Suprapubic skin (tissue), 4 donors: ENCODE data around the gene EIF4E1B. TPM values are rescaled to one million over a fixed set of nuclear protein-coding genes. Genes with fewer than 3 reads are reported as not detected.
"Not testable (repeated sequence)": the region's sequence is repeated elsewhere in the genome, so short reads cannot be mapped to it uniquely, and the experiment has no call there.

Experiments used
- DNase-seq, 2 donors: peaks; one replicate each; pipeline ENCODE4 v3.0.0-alpha.2; 2019; ENCODE audit warnings: low spot score in 2 of 2
- H3K27ac ChIP-seq: fragments of 200-600 bp; sonication (generic); one replicate; pipeline ENCODE4 v1.5.1; 2019
- H3K27me3 ChIP-seq: fragments of 200-600 bp; sonication (generic); one replicate; pipeline ENCODE4 v1.5.1; 2019
- H3K36me3 ChIP-seq: fragments of 200-600 bp; sonication (generic); one replicate; pipeline ENCODE4 v1.5.1; 2019
- H3K4me1 ChIP-seq: fragments of 200-600 bp; sonication (generic); one replicate; pipeline ENCODE4 v1.5.1; 2019
- H3K4me3 ChIP-seq: fragments of 200-600 bp; sonication (generic); one replicate; pipeline ENCODE4 v1.5.1; 2019; ENCODE audit warnings: mild to moderate bottlenecking
- H3K9me3 ChIP-seq: fragments of 200-600 bp; sonication (generic); one replicate; pipeline ENCODE4 v1.5.1; 2019
- EP300 ChIP-seq: sonication (generic); formaldehyde crosslinking; IDR thresholded peaks from one replicate; pipeline ENCODE4 v1.6.1; 2017; ENCODE audit warnings: antibody characterized with exemption
- POLR2A ChIP-seq, 2 donors: fragments of 450-650 bp; IDR thresholded peaks; one replicate each; pipeline ENCODE4 v1.6.1; 2017; ENCODE audit warnings: antibody characterized with exemption in 2 of 2, mild to moderate bottlenecking in 2 of 2, moderate library complexity in 2 of 2
- POLR2AphosphoS5 ChIP-seq, 3 donors: sonication (generic); formaldehyde crosslinking; IDR thresholded peaks; one replicate each; pipeline ENCODE4 v1.6.1; 2017; ENCODE audit warnings: antibody characterized with exemption in 3 of 3
- WGBS: methylation state at CpG from one replicate; pipeline ENCODE4 v1.1.5; 2018; 5-methylcytosine and 5-hydroxymethylcytosine counted together
- total RNA-seq, 4 donors: library from RNA; depleted of rRNA; stranded (reverse); fragments of >200 nt; gene quantifications; one replicate each; pipeline ENCODE4 v1.1.0, GENCODE V29; 2016
- TF ChIP-seq, protein P1 (sequence below), 2 donors: fragments of 200-600 bp in 1 of 2; fragments of 450-650 bp in 1 of 2; sonication (generic) in 1 of 2; IDR thresholded peaks; one replicate each; pipeline ENCODE4 v1.5.1; 2016 to 2019; ENCODE audit warnings: antibody characterized with exemption in 2 of 2, mild to moderate bottlenecking in 1 of 2, moderate library complexity in 1 of 2

Gene EIF4E1B
- total RNA-seq, 4 donors from 2014 or later, result not detected

DNA sequence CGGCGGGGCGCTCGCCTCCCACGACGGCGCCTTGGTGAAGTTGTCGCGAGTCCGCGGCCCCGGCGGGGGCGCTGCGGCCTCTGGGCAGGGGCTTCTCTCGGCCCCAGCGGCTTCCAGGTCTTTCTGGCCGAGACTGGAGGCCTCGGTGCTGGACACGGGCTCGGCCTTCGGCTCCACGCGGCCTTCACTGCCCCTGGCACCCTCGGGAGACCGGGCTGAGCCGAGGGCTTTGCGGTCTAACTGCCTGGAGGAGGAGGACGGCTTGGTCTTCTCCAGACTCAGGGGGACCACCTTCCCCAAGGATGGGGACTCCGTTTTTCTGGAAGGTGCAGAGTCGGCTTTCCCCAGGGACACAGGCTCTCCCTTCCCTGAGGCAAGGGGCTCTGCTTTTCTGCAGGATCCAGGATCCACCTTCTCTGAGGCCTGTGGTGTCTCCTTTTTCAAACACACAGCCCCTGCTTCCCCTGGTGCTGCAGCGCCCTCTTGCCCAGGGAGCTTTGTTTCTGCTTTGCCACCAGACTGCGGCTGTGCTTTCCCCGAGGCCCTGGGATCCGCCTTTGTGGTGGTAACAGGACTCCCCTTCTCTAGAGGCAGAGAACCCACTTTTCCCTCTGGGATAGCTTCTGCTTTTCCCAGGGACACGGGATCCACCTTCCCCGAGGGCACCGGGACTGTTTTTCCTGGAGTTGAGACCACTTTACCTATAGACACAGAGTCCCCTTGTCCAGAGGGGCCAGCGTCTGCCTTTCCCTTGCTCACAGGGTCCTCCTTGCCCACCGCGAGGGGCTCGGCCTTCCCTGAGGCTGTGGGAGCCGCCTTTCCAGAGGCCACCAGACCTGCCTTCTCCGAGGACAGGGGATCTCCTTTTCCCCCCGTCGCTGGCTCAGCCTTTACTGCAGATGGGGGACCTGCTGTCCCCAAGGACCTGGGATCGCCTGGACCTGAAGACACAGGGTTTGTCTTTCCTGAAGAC, 32.8 kb upstream of the EIF4E1B start:
- H3K27ac ChIP-seq, result no peak overlapping the region
- 93% methylated on average over 28 of the region's 47 CpGs for WGBS
- TF ChIP-seq POLR2AphosphoS5 (IDR thresholded peaks at IDR 0.05) (no peak), POLR2A (IDR thresholded peaks at IDR 0.05) (no peak), EP300 (no peak)
- TF ChIP-seq, protein P1, sequence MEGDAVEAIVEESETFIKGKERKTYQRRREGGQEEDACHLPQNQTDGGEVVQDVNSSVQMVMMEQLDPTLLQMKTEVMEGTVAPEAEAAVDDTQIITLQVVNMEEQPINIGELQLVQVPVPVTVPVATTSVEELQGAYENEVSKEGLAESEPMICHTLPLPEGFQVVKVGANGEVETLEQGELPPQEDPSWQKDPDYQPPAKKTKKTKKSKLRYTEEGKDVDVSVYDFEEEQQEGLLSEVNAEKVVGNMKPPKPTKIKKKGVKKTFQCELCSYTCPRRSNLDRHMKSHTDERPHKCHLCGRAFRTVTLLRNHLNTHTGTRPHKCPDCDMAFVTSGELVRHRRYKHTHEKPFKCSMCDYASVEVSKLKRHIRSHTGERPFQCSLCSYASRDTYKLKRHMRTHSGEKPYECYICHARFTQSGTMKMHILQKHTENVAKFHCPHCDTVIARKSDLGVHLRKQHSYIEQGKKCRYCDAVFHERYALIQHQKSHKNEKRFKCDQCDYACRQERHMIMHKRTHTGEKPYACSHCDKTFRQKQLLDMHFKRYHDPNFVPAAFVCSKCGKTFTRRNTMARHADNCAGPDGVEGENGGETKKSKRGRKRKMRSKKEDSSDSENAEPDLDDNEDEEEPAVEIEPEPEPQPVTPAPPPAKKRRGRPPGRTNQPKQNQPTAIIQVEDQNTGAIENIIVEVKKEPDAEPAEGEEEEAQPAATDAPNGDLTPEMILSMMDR (IDR thresholded peaks at IDR 0.05), result no peak
- no peaks in the 10 kb centered on the region for H3K4me1 ChIP-seq
- peak overlapping the region; percentile 28 for H3K4me3 ChIP-seq
- no peak for DNase-seq
- no peaks in the 10 kb centered on the region for H3K36me3 ChIP-seq
- peaks cover 34% of the 10 kb centered on the region for H3K27me3 ChIP-seq
- no peaks in the 10 kb centered on the region for H3K9me3 ChIP-seq

DNA sequence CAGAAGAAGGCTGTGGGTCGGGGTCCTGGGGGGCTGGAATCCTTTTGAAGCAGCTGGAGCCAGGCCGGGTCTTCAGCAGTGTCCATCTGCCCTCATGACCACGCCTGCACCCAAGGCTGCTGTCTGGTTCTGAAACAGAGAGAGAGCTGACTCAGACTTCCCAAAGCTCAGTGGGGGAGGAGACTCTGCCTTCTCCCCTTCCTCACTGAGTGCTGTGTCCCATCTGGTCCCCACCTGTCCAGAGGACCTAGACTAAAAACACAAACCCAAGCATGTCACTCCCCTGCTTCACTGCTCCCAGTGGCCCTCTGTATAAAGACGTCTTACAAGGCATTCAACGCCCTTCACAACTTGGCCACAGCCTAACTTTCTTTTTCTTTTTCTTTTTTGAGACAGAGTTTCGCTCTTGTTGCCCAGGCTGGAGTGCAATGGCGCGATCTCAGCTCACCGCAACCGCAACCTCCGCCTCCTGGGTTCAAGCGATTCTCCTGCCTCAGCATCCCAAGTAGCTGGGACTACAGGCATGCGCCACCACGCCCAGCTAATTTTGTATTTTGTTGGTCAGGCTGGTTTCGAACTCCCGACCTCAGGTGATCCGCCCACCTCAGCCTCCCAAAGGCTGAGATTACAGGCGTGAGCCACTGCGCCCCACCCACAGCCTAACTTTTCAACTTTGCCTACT, 30.6 kb upstream of the EIF4E1B start:
- H3K27me3 ChIP-seq, result peaks cover 30% of the 10 kb centered on the region
- not testable (repeated sequence) for H3K9me3 ChIP-seq

DNA sequence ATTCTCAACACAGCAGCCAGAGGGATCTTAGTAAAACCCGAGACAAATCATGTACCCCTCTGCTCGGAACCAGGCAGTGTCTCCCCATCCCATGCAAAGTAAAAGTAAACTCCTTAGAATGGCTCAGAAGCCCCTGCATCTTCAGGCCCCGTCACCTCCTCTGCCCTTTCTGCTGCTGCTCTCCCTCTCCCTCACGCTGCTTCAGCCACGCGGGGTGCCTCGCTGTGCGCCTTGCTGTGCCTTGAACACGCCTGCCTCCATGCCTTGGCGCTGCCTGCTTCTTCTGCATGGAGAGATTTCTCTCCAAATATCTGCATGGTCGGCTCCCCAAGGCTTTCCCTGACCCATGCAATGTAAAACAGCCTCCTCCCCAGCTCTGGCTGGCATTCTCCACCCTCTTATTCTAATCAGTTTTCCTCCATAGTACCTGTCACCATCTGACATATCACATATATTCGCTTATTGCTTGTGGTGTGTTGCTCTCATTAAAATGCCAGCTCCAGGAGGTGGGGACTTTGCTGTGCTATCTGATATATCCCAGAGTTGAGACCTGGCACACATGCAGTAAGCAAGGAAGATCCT, 28.5 kb upstream of the EIF4E1B start:
- H3K4me3 ChIP-seq, result no peak overlapping the region
- DNase-seq, result no peak
- H3K4me1 ChIP-seq, result no peaks in the 10 kb centered on the region
- no peak overlapping the region for H3K27ac ChIP-seq
- no peaks in the 10 kb centered on the region for H3K36me3 ChIP-seq
- TF ChIP-seq, protein P1 (IDR thresholded peaks at IDR 0.05), result no peak
- TF ChIP-seq EP300, result no peak
- H3K27me3 ChIP-seq, result peaks cover 11% of the 10 kb centered on the region
- no peaks in the 10 kb centered on the region for H3K9me3 ChIP-seq
- WGBS, result 72% methylated on average over 12 of the region's 12 CpGs

More for the DNA sequence above, 30.6 kb upstream of the EIF4E1B start:
- H3K4me3 ChIP-seq, DNase-seq, H3K27ac ChIP-seq, H3K4me1 ChIP-seq, H3K36me3 ChIP-seq: not testable (repeated sequence)
- 90% methylated on average over 16 of the region's 19 CpGs for WGBS

DNA sequence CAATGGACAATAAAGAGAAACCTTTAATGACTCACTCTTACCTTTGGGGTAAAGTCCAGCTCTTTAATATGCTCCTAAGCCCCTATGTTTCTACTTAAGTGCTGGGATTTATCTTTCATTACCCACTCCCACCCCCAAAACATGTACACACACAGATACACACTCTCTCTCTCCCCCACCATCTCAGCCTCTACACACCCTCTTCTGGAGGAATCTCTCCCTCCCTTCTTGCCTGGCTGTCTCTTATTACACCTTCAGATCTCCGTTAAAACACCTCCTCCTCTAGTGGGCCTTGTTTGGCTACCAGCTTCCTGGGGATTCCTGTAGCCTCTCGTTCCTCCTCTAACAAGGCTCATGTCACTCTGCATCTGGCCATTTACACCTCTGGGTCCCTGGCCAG, 27.4 kb upstream of the EIF4E1B start:
- no peaks in the 10 kb centered on the region for H3K9me3 ChIP-seq
- DNase-seq, result no peak
- no peak overlapping the region for H3K4me3 ChIP-seq
- H3K36me3 ChIP-seq, result no peaks in the 10 kb centered on the region
- H3K27ac ChIP-seq, result no peak overlapping the region
- no peaks in the 10 kb centered on the region for H3K4me1 ChIP-seq
- peaks cover 4% of the 10 kb centered on the region for H3K27me3 ChIP-seq
- WGBS, result 33% methylated on average over 2 of the region's 2 CpGs
- TF ChIP-seq, protein P1 (IDR thresholded peaks at IDR 0.05), result no peak
- TF ChIP-seq POLR2AphosphoS5 (IDR thresholded peaks at IDR 0.05) (no peak), POLR2A (IDR thresholded peaks at IDR 0.05) (no peak), EP300 (no peak)

DNA sequence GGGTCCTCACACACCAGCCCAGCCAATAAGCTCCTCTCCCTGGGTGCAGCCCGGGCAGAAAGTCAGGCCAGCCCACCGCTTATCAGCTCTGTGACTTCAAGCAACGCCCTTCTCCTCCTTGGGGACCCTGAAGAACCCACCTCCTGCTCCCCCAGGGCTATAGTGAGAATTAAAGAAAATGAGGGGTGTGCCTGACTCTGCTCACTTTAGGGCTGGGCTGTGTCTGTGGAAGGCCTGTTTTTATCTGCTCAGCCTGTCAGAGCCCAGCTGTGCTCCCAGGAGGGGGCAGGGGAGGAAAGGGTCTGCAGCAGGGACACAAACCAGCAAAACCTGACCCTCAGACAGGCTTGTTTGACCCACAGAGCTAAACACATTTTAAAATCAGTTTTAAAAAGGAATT, 24.4 kb upstream of the EIF4E1B start:
- H3K4me1 ChIP-seq, result peaks cover 17% of the 10 kb centered on the region
- no peak overlapping the region for H3K27ac ChIP-seq
- H3K27me3 ChIP-seq, result peaks cover 21% of the 10 kb centered on the region
- no peak for DNase-seq
- no peak overlapping the region for H3K4me3 ChIP-seq
- no peaks in the 10 kb centered on the region for H3K36me3 ChIP-seq
- no peaks in the 10 kb centered on the region for H3K9me3 ChIP-seq
- TF ChIP-seq, protein P1 (IDR thresholded peaks at IDR 0.05), result no peak
- no peak for TF ChIP-seq POLR2A (IDR thresholded peaks at IDR 0.05)
- no peak for TF ChIP-seq EP300
- no peak for TF ChIP-seq POLR2AphosphoS5 (IDR thresholded peaks at IDR 0.05)
- WGBS, result no CpG with 5 or more reads among the region's 3 CpGs
